K562 (cell line): ENCODE results near the gene AP3B2. TPM values are rescaled to one million over a fixed set of nuclear protein-coding genes. Genes with fewer than 3 reads are reported as not detected.

Experiments
- CBFB ChIP-seq: sonication (generic); formaldehyde crosslinking; IDR thresholded peaks from 2 replicates; pipeline ENCODE4 v1.4.0; 2020; ENCODE audit warnings: mild to moderate bottlenecking, missing genetic modification reagents
- KDM4B ChIP-seq, 2 experiments: fragments of 450-650 bp in 1 of 2; sonication (generic) in 1 of 2; IDR thresholded peaks; 2 replicates each; pipeline ENCODE4 v1.6.1; 2016 to 2017; ENCODE audit warnings: borderline replicate concordance in 2 of 2, antibody characterized with exemption in 1 of 2, low read depth in 1 of 2, mild to moderate bottlenecking in 1 of 2
- MED1 ChIP-seq: sonication (generic); formaldehyde crosslinking; IDR thresholded peaks from 2 replicates; pipeline ENCODE4 v1.8.1; 2023; ENCODE audit warnings: missing genetic modification reagents, borderline replicate concordance
- PHF20 ChIP-seq: fragments of 450-650 bp; IDR thresholded peaks from 2 replicates; pipeline ENCODE4 v1.6.1; 2018; ENCODE audit not compliant: partially characterized antibody
- ZBTB8A ChIP-seq: fragments of 450-650 bp; IDR thresholded peaks from 2 replicates; pipeline ENCODE4 v1.6.1; 2018; ENCODE audit warnings: mild to moderate bottlenecking, moderate library complexity; ENCODE audit not compliant: partially characterized antibody
- ZC3H8 ChIP-seq: fragments of 450-650 bp; IDR thresholded peaks from 2 replicates; pipeline ENCODE4 v1.6.1; 2017
- ZNF586 ChIP-seq: fragments of 450-650 bp; formaldehyde crosslinking; conservative IDR thresholded peaks from 2 replicates; pipeline ENCODE4 v1.4.0; 2020; ENCODE audit warnings: mild to moderate bottlenecking, moderate library complexity
- polyA plus RNA-seq, 8 experiments: library from polyadenylated mRNA; depleted of rRNA in 4 of 8; stranded (reverse) in 5 of 8; unstranded in 3 of 8; fragments of >200 nt; fragmentation: Nextera tagmentation in 2 of 8; fragmentation: Illumina TruSeq in 1 of 8; extraction: Ambion mirVana in 2 of 8; extraction: Trizol in 1 of 8; gene quantifications; 2 replicates each; pipeline versions ENCODE4 v1.2.1 to v1.2.3, GENCODE V29; 2011 to 2014; ENCODE audit warnings: inconsistent platforms in 1 of 8, missing spikeins in 1 of 8
- total RNA-seq, 7 experiments: library from RNA; depleted of rRNA in 6 of 7; stranded (reverse); fragments of >200 nt in 6 of 7; fragmentation: Illumina TruSeq in 2 of 7; extraction: Trizol in 2 of 7; gene quantifications; 2 replicates each; pipeline versions ENCODE4 v1.2.1 to v1.2.3, GENCODE V29; 2011 to 2021; ENCODE audit warnings: low replicate concordance in 1 of 7
- TF ChIP-seq, protein P1 (sequence below): fragments of 200-800 bp; sonication (Bioruptor generic); IDR thresholded peaks from 2 replicates; pipeline ENCODE4 v1.6.1; 2017; ENCODE audit warnings: missing genetic modification characterization, missing compliant biosample characterization
- TF ChIP-seq, protein P2 (sequence below): sonication (generic); formaldehyde crosslinking; IDR thresholded peaks from 2 replicates; pipeline ENCODE4 v1.8.0; 2023; ENCODE audit warnings: mild to moderate bottlenecking, missing genetic modification reagents
- TF ChIP-seq, protein P3 (sequence below): fragments of 250-450 bp; sonication (Bioruptor Pico); IDR thresholded peaks from 2 replicates; pipeline ENCODE4 v1.5.0; 2021; ENCODE audit warnings: mild to moderate bottlenecking, borderline replicate concordance
- TF ChIP-seq, protein P4 (sequence below): fragments of 250-450 bp; sonication (Bioruptor Pico); IDR thresholded peaks from 2 replicates; pipeline ENCODE4 v1.5.0; 2020; ENCODE audit warnings: mild to moderate bottlenecking
- TF ChIP-seq, protein P5 (sequence below), 3 experiments: fragments of 200-800 bp in 1 of 3; sonication (Bioruptor generic) in 1 of 3; sonication (generic) in 1 of 3; formaldehyde crosslinking in 1 of 3; IDR thresholded peaks; 2 replicates each; pipeline versions ENCODE4 v1.6.1 to v1.8.0; 2016 to 2022; ENCODE audit warnings: mild to moderate bottlenecking in 2 of 3, missing compliant biosample characterization in 2 of 3, missing genetic modification characterization in 2 of 3, missing genetic modification reagents in 1 of 3
- TF ChIP-seq, protein P6 (sequence below): fragments of 450-650 bp; formaldehyde crosslinking; IDR thresholded peaks from 2 replicates; pipeline ENCODE4 v1.4.0; 2022; ENCODE audit warnings: missing genetic modification characterization

AP3B2 gene
- total and polyA plus RNA-seq, 9 of the 15 experiments (the other 6 are each of a cell fraction or from before 2014, with no cell fraction given): 0.03 to 0.15 (median 0.10) TPM; not detected in 2

DNA sequence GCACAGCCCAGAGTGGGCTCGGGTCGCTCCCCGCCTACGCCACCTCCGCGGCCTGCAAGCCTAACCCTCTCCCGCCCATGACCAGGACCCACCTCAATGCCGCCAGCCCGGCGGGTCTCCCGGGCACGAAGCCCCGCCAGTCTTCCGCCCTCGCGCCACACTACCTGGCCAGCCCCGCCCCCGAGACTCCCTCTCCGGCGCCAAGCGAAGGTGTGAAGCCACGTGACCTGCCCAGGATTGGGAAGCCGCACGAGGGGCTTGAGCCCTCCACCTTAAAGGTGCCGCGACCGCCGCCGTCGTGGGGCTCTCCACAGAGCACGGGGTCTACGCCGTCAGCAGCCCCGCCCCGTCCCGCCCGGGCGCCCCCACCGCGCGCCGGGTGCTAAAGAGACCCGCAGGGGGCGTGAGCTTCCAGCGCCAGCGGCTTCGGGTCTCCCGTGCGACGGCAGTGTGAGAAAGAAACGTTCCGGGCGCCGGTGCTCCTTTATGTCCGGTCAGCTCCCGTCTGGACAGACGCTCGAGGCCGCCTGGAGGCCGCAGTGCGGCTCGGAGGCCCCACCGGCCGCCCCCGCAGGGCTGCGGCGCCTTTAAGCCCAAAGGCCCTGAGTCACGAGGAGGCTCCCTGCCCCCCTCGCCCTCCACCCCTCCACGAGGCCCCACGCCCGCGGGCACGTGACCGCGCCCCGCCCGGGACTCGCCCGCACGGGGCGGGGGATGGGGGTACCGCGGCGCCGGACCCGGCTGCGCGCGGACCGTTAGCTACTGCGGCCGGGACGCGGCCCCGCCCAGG lies 62.4 kb downstream of the AP3B2 start, which contains the start of gene CPEB1 (continued):
- TF ChIP-seq, protein P1, sequence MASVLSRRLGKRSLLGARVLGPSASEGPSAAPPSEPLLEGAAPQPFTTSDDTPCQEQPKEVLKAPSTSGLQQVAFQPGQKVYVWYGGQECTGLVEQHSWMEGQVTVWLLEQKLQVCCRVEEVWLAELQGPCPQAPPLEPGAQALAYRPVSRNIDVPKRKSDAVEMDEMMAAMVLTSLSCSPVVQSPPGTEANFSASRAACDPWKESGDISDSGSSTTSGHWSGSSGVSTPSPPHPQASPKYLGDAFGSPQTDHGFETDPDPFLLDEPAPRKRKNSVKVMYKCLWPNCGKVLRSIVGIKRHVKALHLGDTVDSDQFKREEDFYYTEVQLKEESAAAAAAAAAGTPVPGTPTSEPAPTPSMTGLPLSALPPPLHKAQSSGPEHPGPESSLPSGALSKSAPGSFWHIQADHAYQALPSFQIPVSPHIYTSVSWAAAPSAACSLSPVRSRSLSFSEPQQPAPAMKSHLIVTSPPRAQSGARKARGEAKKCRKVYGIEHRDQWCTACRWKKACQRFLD (CRISPR knock-in tag): peak; percentile 76
- TF ChIP-seq, protein P2, sequence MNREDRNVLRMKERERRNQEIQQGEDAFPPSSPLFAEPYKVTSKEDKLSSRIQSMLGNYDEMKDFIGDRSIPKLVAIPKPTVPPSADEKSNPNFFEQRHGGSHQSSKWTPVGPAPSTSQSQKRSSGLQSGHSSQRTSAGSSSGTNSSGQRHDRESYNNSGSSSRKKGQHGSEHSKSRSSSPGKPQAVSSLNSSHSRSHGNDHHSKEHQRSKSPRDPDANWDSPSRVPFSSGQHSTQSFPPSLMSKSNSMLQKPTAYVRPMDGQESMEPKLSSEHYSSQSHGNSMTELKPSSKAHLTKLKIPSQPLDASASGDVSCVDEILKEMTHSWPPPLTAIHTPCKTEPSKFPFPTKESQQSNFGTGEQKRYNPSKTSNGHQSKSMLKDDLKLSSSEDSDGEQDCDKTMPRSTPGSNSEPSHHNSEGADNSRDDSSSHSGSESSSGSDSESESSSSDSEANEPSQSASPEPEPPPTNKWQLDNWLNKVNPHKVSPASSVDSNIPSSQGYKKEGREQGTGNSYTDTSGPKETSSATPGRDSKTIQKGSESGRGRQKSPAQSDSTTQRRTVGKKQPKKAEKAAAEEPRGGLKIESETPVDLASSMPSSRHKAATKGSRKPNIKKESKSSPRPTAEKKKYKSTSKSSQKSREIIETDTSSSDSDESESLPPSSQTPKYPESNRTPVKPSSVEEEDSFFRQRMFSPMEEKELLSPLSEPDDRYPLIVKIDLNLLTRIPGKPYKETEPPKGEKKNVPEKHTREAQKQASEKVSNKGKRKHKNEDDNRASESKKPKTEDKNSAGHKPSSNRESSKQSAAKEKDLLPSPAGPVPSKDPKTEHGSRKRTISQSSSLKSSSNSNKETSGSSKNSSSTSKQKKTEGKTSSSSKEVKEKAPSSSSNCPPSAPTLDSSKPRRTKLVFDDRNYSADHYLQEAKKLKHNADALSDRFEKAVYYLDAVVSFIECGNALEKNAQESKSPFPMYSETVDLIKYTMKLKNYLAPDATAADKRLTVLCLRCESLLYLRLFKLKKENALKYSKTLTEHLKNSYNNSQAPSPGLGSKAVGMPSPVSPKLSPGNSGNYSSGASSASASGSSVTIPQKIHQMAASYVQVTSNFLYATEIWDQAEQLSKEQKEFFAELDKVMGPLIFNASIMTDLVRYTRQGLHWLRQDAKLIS (CRISPR knock-in tag): no peak; the same call in 1 of the 2 replicates
- no peak for TF ChIP-seq MED1
- TF ChIP-seq KDM4B (IDR thresholded peaks at IDR 0.05; ENCODE audit: borderline replicate concordance in 2 of 2, low read depth in 1 of 2): no peak; a peak in 1 of 4 replicates
- TF ChIP-seq ZBTB8A: no peak
- TF ChIP-seq, protein P3, sequence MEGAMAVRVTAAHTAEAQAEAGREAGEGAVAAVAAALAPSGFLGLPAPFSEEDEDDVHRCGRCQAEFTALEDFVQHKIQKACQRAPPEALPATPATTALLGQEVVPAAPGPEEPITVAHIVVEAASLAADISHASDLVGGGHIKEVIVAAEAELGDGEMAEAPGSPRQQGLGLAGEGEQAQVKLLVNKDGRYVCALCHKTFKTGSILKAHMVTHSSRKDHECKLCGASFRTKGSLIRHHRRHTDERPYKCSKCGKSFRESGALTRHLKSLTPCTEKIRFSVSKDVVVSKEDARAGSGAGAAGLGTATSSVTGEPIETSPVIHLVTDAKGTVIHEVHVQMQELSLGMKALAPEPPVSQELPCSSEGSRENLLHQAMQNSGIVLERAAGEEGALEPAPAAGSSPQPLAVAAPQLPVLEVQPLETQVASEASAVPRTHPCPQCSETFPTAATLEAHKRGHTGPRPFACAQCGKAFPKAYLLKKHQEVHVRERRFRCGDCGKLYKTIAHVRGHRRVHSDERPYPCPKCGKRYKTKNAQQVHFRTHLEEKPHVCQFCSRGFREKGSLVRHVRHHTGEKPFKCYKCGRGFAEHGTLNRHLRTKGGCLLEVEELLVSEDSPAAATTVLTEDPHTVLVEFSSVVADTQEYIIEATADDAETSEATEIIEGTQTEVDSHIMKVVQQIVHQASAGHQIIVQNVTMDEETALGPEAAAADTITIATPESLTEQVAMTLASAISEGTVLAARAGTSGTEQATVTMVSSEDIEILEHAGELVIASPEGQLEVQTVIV (CRISPR knock-in tag): no peak; the same call in 1 of the 2 replicates
- TF ChIP-seq ZC3H8: no peak
- TF ChIP-seq, protein P4, sequence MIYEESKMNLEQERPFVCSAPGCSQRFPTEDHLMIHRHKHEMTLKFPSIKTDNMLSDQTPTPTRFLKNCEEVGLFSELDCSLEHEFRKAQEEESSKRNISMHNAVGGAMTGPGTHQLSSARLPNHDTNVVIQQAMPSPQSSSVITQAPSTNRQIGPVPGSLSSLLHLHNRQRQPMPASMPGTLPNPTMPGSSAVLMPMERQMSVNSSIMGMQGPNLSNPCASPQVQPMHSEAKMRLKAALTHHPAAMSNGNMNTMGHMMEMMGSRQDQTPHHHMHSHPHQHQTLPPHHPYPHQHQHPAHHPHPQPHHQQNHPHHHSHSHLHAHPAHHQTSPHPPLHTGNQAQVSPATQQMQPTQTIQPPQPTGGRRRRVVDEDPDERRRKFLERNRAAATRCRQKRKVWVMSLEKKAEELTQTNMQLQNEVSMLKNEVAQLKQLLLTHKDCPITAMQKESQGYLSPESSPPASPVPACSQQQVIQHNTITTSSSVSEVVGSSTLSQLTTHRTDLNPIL: 0 out of 2 replicates have a peak, but pooled peaks have one; percentile 16
- no peak for TF ChIP-seq PHF20
- no peak for TF ChIP-seq ZNF586 (CRISPR knock-in tag)
- TF ChIP-seq, protein P5, sequence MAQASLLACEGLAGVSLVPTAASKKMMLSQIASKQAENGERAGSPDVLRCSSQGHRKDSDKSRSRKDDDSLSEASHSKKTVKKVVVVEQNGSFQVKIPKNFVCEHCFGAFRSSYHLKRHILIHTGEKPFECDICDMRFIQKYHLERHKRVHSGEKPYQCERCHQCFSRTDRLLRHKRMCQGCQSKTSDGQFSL (CRISPR knock-in tag; IDR thresholded peaks at IDR 0.05): 0 out of 2 replicates have a peak, but pooled peaks have one; percentile 57
- TF ChIP-seq, protein P5 (tag; IDR thresholded peaks at IDR 0.05): no peak; a peak in 1 of 4 replicates
- TF ChIP-seq, protein P6, sequence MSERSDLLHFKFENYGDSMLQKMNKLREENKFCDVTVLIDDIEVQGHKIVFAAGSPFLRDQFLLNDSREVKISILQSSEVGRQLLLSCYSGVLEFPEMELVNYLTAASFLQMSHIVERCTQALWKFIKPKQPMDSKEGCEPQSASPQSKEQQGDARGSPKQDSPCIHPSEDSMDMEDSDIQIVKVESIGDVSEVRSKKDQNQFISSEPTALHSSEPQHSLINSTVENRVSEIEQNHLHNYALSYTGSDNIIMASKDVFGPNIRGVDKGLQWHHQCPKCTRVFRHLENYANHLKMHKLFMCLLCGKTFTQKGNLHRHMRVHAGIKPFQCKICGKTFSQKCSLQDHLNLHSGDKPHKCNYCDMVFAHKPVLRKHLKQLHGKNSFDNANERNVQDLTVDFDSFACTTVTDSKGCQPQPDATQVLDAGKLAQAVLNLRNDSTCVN: no peak
- TF ChIP-seq CBFB (CRISPR knock-in tag): 0 out of 2 replicates have a peak, but pooled peaks have one; percentile 80
